Fibroblast of lung (primary cell): Measurements from ENCODE around the gene GPC6.

Experiments used
- CTCF ChIP-seq, 2 donors: IDR thresholded peaks in 1 of 2; conservative IDR thresholded peaks in 1 of 2; 1 replicate in 1 of 2; 2 replicates in 1 of 2; pipeline ENCODE4 v1.5.1; 2011 to 2012; ENCODE audit warnings: low read length in 2 of 2, control low read depth in 1 of 2, inconsistent platforms in 1 of 2, low read depth in 1 of 2, mild to moderate bottlenecking in 1 of 2
- EZH2 ChIP-seq: IDR thresholded peaks from 2 replicates; pipeline ENCODE4 v1.5.1; 2012; ENCODE audit warnings: low read length, control low read depth, mild to moderate bottlenecking; ENCODE audit errors: missing control alignments

- TF ChIP-seq CTCF (conservative IDR thresholded peaks at IDR 0.05 in 1 of 2, IDR thresholded peaks at IDR 0.05 in 1 of 2; ENCODE audit: low read depth in 1 of 2, low read length in 2 of 2): no peak
- TF ChIP-seq EZH2: no peak
These were observed 527.0 kb downstream of the GPC6 start for GRCh38 chr13:93753639-93754038.
